GM21529 (cell line): ENCODE results near the gene PRF1.

Experiments
- ATAC-seq: cut with Tn5 transposase; IDR thresholded peaks from one replicate; pipeline ENCODE4 v1.9.1; 2021; ENCODE audit not compliant: unreplicated experiment

PRF1 gene

GRCh38 chr10:70578371-70578947 is 24.1 kb downstream of the PRF1 start:
- peak; percentile 71 for ATAC-seq

- ATAC-seq, result no peak
Observed at GRCh38 chr10:70576803-70577517, 25.6 kb downstream of the PRF1 start.

GRCh38 chr10:70575874-70576802 is 26.4 kb downstream of the PRF1 start:
- ATAC-seq, result peak; percentile 43

GRCh38 chr10:70575486-70575873 is 27.1 kb downstream of the PRF1 start:
- no peak for ATAC-seq

- no peak for ATAC-seq
Observed at GRCh38 chr10:70573599-70574506, 28.7 kb downstream of the PRF1 start.

GRCh38 chr10:70571636-70572439 is 30.7 kb downstream of the PRF1 start:
- ATAC-seq, result no peak

- no peak for ATAC-seq
Observed at GRCh38 chr10:70571236-70571635, 31.3 kb downstream of the PRF1 start.

- ATAC-seq, result no peak
Observed at GRCh38 chr10:70568781-70569495, 33.6 kb downstream of the PRF1 start.

- no peak for ATAC-seq
Observed at GRCh38 chr10:70568113-70568512, 34.4 kb downstream of the PRF1 start.

GRCh38 chr10:70567603-70568002 is 34.9 kb downstream of the PRF1 start:
- ATAC-seq, result no peak

GRCh38 chr10:70566515-70567290 is 35.8 kb downstream of the PRF1 start:
- no peak for ATAC-seq

- no peak for ATAC-seq
Observed at GRCh38 chr10:70565556-70566514, 36.7 kb downstream of the PRF1 start.

GRCh38 chr10:70564901-70565351 is 37.6 kb downstream of the PRF1 start:
- no peak for ATAC-seq

- ATAC-seq, result no peak
Observed at GRCh38 chr10:70564113-70564725, 38.3 kb downstream of the PRF1 start.

GRCh38 chr10:70563230-70563629 is 39.3 kb downstream of the PRF1 start:
- ATAC-seq, result no peak

GRCh38 chr10:70562036-70562755 is 40.3 kb downstream of the PRF1 start:
- ATAC-seq, result no peak
